Measurements from ENCODE around the gene TMEM62.
"Not testable (repeated sequence)": the region's sequence is repeated elsewhere in the genome, so short reads cannot be mapped to it uniquely, and the experiment has no call there.

Gene TMEM62

DNA sequence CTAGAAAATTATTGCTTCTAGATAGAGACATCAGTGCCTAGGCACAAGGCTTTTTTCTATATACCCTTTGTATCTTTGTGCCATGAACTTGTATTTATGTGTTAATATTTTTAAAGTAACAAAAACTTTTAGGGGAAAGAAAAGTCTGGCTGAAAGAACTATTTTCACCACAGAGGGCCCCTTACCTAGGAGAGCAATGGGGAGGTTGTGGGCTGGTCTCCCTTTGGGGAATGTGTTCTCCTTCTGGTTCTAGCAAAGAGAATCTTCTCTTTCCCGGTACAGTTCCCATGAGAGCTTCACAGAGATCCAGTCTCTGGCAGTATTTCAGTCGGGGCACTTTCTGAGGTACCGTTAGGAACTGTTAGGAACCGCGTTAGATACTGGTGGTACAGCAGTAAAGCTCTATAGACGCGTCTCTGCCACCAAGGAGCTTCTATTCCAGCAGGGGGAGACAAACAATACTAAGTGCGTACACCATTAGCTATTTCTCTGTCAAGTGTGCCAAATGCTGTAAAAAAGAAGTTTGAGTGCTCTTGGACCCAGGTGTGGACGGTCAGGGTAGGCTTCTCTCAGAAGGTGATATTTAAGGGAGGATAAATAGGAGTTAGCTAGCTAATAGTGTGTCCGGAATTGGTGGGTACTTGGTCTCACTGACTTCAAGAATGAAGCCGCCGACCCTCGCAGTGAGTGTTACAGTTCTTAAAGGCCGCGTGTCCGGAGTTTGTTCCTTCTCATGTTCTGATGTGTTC lies 92.0 kb downstream of the TMEM62 start:
- no peak for TF ChIP-seq POLR2AphosphoS5 (IDR thresholded peaks at IDR 0.05; ENCODE audit: low read depth, low read length)
- no peak for TF ChIP-seq POLR2A (IDR thresholded peaks at IDR 0.05; ENCODE audit: low read depth, low read length)
- no peak for TF ChIP-seq TAF1 (IDR thresholded peaks at IDR 0.05; ENCODE audit: low read depth, low read length)
- TF ChIP-seq POU2F2 (IDR thresholded peaks at IDR 0.05; ENCODE audit: low read depth, low read length) = no peak
- TF ChIP-seq SPI1 (IDR thresholded peaks at IDR 0.05; ENCODE audit: low read depth, low read length) = no peak
- TF ChIP-seq PAX5 (IDR thresholded peaks at IDR 0.05; ENCODE audit: insufficient read depth, low read length, severe bottlenecking) = no peak
- DNase-seq (ENCODE audit: insufficient read length, low spot score) = peak; percentile 63
- FAIRE-seq = peak; percentile 93

DNA sequence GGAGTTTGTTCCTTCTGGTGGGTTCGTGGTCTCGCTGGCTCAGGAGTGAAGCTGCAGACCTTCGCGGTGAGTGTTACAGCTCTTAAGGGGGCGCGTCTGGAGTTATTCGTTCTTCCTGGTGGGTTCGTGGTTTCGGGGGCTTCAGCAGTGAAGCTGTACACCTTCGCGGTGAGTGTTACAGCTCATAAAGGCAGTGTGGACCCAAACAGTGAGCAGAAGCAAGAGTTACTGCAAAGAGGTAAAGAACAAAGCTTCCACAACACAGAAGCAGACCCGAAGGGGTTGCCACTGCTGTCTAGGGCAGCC lies 92.5 kb downstream of the TMEM62 start:
- not testable (repeated sequence) for FAIRE-seq

DNA sequence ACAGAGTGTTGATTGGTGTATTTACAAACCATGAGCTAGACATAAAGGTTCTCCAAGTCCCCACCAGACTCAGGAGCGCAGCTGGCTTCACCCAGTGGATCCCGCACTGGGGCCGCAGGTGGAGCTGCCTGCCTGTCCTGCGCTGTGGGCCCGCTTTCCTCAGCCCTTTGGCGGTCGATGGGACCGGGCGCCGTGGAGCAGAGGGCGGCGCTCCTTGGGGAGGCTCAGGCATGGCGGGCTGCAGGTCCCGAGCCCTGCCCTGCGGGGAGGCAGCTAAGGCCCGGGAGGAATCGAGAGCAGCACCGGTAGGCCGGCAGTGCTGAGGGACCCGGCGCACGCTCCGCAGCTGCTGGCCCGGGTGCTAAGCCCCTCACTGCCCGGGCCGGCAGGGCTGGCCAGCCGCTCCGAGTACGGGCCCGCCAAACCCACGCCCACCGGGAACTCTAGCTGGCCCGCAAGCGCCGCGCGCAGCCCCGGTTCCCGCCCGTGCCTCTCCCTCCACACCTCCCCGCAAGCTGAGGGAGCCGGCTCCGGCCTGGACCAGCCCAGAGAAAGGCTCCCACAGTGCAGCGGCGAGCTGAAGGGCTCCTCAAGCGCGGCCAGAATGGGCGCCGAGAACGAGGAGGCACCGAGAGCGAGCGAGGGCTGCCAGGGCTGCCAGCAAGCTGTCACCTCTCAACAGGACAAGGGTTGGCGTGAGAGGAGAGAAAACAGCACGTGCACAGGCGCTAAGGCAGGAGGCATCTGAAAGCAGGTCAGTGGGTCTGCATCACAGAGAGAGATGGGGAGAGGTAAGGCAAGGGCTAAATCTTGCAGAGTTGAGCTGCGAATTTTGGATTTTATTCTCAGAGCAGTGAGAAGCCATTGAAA lies 93.3 kb downstream of the TMEM62 start:
- TF ChIP-seq POLR2A (IDR thresholded peaks at IDR 0.05; ENCODE audit: low read depth, low read length) = no peak
- TF ChIP-seq TAF1 (IDR thresholded peaks at IDR 0.05; ENCODE audit: low read depth, low read length) = no peak
- TF ChIP-seq SPI1 (IDR thresholded peaks at IDR 0.05; ENCODE audit: low read depth, low read length) = no peak
- no peak for TF ChIP-seq POU2F2 (IDR thresholded peaks at IDR 0.05; ENCODE audit: low read depth, low read length)
- no peak for TF ChIP-seq POLR2AphosphoS5 (IDR thresholded peaks at IDR 0.05; ENCODE audit: low read depth, low read length)
- TF ChIP-seq PAX5 (IDR thresholded peaks at IDR 0.05; ENCODE audit: insufficient read depth, low read length, severe bottlenecking) = no peak
- DNase-seq (ENCODE audit: insufficient read length, low spot score) (no peak), FAIRE-seq (no peak)

More for the DNA sequence above, 92.5 kb downstream of the TMEM62 start:
- DNase-seq (ENCODE audit: insufficient read length, low spot score) = not testable (repeated sequence)

DNA sequence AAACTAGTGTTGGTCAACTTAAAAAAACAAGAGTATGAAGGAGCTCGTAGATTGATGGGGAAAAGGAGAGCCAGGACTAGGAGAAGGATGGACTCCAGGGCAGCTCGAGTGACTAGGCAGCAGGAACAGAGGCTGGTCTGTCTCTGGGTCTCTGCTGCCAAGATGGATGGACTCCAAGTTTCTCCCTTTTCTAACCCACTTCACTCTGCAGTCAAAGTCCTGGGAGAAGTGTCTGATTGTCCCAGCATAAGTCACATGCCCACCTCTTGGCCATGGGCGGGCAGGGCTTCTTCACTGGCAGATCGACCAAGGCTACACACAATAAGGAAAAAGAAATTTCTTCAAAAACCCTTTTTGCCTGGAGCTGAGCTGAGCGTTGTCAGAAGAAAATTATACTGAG lies 96.6 kb downstream of the TMEM62 start:
- TF ChIP-seq POLR2A (IDR thresholded peaks at IDR 0.05; ENCODE audit: low read depth, low read length) (no peak), SPI1 (IDR thresholded peaks at IDR 0.05; ENCODE audit: low read depth, low read length) (no peak), PAX5 (IDR thresholded peaks at IDR 0.05; ENCODE audit: insufficient read depth, low read length, severe bottlenecking) (no peak), POLR2AphosphoS5 (IDR thresholded peaks at IDR 0.05; ENCODE audit: low read depth, low read length) (no peak), TAF1 (IDR thresholded peaks at IDR 0.05; ENCODE audit: low read depth, low read length) (no peak), POU2F2 (IDR thresholded peaks at IDR 0.05; ENCODE audit: low read depth, low read length) (no peak)

DNA sequence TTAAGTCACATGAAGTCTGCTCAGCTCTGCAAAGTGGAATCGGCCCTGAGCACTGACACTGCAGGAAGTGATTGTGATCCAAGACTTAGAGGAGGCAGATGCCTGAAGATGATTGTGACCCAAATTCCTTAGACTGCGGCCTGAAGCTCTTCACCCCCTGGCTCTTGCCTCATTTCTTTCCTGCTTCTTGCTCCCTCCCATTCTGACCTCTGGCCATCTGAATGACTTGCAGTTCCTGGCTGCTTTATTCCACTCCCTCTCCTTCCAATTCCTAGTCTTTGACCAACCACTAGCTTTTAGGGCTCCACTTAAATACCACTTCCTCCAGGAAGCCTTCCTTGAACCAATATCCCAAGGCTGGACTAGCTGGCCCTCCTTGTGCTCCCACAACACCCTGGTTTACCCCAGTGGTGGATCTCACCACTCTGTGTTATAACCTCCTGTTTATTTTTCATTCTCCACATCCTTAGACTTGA lies 97.3 kb downstream of the TMEM62 start:
- TF ChIP-seq POU2F2 (IDR thresholded peaks at IDR 0.05; ENCODE audit: low read depth, low read length) (no peak), POLR2A (IDR thresholded peaks at IDR 0.05; ENCODE audit: low read depth, low read length) (no peak), PAX5 (IDR thresholded peaks at IDR 0.05; ENCODE audit: insufficient read depth, low read length, severe bottlenecking) (no peak), TAF1 (IDR thresholded peaks at IDR 0.05; ENCODE audit: low read depth, low read length) (no peak), SPI1 (IDR thresholded peaks at IDR 0.05; ENCODE audit: low read depth, low read length) (no peak), POLR2AphosphoS5 (IDR thresholded peaks at IDR 0.05; ENCODE audit: low read depth, low read length) (no peak)
- DNase-seq (ENCODE audit: insufficient read length, low spot score) (no peak), FAIRE-seq (no peak)

More for the DNA sequence above, 96.6 kb downstream of the TMEM62 start:
- FAIRE-seq (no peak), DNase-seq (ENCODE audit: insufficient read length, low spot score) (no peak)

DNA sequence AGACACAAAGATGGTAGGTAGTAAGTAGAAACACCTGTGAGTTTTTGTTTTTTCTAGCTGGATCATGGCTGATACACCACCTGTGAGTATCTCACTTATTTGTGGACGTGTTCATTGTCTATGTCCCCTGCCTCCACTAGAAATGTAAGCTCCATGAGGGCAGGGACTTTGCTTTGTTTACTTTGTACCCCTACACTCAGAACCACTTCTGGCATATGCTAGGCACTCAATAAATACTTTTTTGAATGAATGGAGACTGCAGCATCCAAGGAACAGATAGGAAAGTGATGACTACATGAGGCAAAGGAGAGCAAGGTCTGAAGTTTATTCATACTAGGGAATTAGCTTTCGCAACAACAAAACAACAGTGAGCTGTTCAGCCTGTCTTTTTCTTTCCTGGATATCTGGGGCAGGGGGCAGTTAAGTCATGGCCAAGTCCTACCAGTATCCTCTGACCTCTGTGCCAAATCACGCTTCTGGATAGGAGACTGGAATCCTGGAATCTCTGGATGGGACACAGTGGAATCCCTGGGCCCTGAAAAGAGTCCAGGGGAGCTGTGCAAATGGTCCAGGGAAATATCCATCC lies 99.0 kb downstream of the TMEM62 start:
- DNase-seq (ENCODE audit: insufficient read length, low spot score) (no peak), FAIRE-seq (no peak)
- TF ChIP-seq POU2F2 (IDR thresholded peaks at IDR 0.05; ENCODE audit: low read depth, low read length) = no peak
